Erythroblast (primary cell): ENCODE data around the gene NEGR1.

Source experiments
- GATA1 ChIP-seq: IDR thresholded peaks from 2 replicates; pipeline ENCODE4 v1.6.1; 2011; ENCODE audit warnings: low read depth, mild to moderate bottlenecking, control low read depth, low read length, moderate library complexity
- POLR2A ChIP-seq: IDR thresholded peaks from 2 replicates; pipeline ENCODE4 v1.6.1; 2011; ENCODE audit warnings: mild to moderate bottlenecking, low read length

DNA sequence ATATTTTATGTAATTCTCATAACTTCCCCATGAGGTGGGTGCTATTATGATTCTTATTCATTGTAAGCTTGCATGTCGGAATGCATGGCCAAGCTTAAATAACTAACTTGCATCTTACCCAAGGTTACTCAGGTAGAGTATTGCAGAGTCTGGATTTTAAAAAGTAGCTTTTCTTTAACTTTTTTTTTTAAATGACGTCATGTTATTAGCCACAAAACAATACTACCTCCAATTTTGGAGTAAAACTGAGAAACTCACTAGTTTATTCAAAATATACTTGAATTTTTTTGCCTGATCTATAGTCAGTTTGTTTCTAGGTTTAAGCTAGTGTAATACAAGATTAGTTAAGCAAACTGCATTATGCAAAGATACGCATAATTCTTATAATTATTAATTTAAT lies 57.8 kb downstream of the NEGR1 start:
- no peak for TF ChIP-seq POLR2A
- no peak for TF ChIP-seq GATA1
